PC-3 (cell line): ENCODE results near the gene THBS2.

Source experiments
- CTCF ChIP-seq: fragments of 300-600 bp; sonication (generic); conservative IDR thresholded peaks from 2 replicates; pipeline ENCODE4 v1.5.1; 2017; ENCODE audit warnings: antibody characterized with exemption, low read depth, mild to moderate bottlenecking, low read length
- EZH2 ChIP-seq: fragments of 300-600 bp; sonication (generic); IDR thresholded peaks from one replicate; pipeline ENCODE4 v1.6.1; 2017; ENCODE audit warnings: antibody characterized with exemption, mild to moderate bottlenecking, low read length; ENCODE audit not compliant: unreplicated experiment
- EZH2phosphoT487 ChIP-seq: fragments of 300-600 bp; sonication (generic); IDR thresholded peaks from 2 replicates; pipeline ENCODE4 v1.6.1; 2018; ENCODE audit warnings: mild to moderate bottlenecking, antibody characterized with exemption, low read length, borderline replicate concordance

GRCh38 chr6:169224185-169224695 lies 29.4 kb downstream of the THBS2 start:
- no peak for TF ChIP-seq CTCF
- TF ChIP-seq EZH2: no peak
- TF ChIP-seq EZH2phosphoT487: no peak
